HG02943 (cell line): ENCODE data around the gene GUCY2F.

ENCODE experiments used
- ATAC-seq: cut with Tn5 transposase; IDR thresholded peaks from one replicate; pipeline ENCODE4 v1.9.1; 2021; ENCODE audit warnings: mild to moderate bottlenecking, low read depth, moderate library complexity; ENCODE audit not compliant: unreplicated experiment

The GUCY2F gene

DNA sequence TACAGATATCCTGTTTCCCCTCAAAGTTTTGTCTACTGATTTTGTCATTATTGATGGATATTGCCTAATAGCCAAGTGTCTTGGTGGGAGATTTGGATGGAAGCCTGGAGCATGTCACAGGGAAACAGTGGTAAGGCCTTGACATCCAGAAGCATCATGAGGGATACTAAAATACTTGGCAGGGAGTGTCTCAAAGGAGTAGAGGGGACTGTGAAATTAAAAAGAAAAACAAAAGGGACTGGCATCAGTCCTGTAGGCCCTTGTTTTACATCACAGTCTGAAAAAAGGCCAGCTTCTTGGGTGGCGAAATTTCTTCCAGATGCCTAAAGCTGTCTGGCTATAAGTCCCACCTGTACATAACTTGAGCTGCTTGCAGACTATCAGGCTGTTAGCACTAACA lies 83.8 kb downstream of the GUCY2F start:
- ATAC-seq, result no peak

DNA sequence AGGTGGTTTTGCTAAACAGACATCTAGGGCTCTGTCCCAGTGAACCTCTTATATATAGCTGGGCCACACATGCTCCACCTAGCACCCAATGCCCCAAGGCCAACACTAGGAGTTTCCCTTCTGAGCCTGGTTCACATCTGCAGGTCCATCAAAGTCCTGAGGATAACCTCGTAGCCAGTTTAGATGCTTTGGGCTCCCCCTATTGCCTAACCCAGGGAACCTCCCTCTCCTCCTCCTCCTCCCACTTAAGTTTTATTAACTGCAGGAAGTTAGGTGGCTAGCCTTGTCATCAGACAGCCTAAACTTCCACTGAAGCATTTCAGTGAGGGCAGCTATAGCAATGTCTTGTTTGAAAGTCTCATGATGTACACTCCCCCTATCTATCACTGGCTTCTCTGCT lies 88.0 kb downstream of the GUCY2F start:
- ATAC-seq, result no peak

GRCh38 chrX:109392895-109393294 lies 89.0 kb downstream of the GUCY2F start:
- no peak for ATAC-seq

GRCh38 chrX:109390556-109390955 lies 91.3 kb downstream of the GUCY2F start:
- ATAC-seq, result no peak

- ATAC-seq, result no peak
These were observed 92.0 kb downstream of the GUCY2F start for GRCh38 chrX:109389917-109390316.

DNA sequence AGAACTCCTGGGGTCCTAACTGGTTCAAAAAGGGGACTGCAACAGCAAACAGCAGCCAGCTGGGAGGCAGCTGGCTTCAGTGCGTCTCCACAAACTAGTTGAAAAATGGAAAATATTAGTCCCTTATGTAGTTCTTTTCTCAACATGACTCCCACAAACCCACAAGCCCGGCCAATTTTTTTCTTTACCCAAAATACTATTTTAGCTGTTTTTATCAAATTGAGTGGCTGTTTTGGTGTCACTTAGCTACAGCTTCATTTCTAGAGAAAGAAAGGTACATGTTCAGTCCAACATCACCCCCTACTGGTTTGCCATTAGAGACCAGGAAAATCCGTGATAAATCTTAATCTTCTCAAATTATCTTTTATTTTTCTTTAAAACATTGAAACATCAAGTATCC lies 97.2 kb downstream of the GUCY2F start:
- ATAC-seq, result no peak

DNA sequence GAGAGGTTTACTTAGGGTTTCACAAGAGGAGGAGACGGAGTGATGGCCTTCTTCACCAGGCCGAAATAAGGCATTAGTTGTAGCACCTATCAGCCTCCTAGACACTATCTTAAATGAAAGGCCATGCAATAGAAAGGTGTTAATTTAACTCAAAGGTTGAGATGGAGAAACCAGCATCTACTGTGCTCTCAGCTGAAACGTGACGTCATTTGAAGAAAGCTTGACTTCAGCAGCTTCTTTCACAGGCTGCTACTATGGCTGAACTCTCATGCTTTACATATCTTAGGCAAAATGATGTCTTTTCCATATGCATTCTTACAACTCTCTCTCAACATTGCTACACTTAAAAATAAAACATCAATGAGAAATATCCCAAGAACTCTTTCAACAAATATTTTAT lies 99.6 kb downstream of the GUCY2F start:
- ATAC-seq, result no peak

GRCh38 chrX:109378281-109378680 lies 103.6 kb downstream of the GUCY2F start:
- ATAC-seq, result no peak

GRCh38 chrX:109374262-109374960 lies 107.5 kb downstream of the GUCY2F start:
- ATAC-seq, result no peak

- no peak for ATAC-seq
These were observed 108.4 kb downstream of the GUCY2F start for GRCh38 chrX:109373468-109373867.

- ATAC-seq, result no peak
These were observed 109.2 kb downstream of the GUCY2F start for GRCh38 chrX:109372716-109373115.

GRCh38 chrX:109372291-109372690 lies 109.6 kb downstream of the GUCY2F start:
- ATAC-seq, result no peak

DNA sequence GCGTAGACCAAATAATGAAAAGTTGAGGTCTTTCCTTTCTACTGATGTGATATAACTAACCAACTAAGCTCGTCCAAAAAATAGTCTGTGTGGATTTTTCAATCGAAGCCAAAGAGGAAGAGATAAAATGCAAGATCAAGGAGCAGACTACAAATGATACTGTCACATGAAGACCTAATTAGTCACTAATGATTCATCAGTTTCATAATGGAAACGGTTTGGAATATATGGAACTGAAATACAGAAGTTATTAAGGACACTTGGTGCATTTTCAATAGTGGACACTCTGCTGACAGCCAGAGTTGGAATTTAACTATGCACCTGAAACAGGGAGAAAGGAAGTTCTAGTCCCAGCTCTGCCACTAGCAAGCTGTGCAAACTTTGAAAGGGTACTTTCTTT lies 119.8 kb downstream of the GUCY2F start:
- no peak for ATAC-seq

GRCh38 chrX:109360301-109360700 lies 121.6 kb downstream of the GUCY2F start:
- no peak for ATAC-seq

- ATAC-seq, result no peak
These were observed 124.2 kb downstream of the GUCY2F start for GRCh38 chrX:109357706-109358105.

DNA sequence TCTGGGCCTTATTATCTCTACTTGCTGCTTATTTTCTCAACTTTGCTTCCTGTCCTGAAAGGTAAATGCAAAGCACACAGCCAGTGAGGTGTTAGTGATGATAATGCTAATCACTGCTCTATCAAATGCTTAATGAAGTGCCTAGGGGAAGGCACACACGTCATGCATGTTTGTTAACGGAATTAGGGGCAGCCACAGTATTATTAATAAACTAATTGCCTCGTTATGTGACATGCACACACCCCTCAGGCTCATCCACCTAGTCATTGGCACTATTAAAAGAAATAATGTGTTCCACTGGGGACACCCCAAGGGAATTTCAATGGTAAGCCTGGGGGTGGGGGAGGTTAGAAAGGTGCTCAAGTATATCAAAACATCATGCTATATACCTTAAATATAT lies 125.2 kb downstream of the GUCY2F start:
- ATAC-seq, result no peak

GRCh38 chrX:109352066-109352588 lies 129.8 kb downstream of the GUCY2F start:
- ATAC-seq, result no peak

DNA sequence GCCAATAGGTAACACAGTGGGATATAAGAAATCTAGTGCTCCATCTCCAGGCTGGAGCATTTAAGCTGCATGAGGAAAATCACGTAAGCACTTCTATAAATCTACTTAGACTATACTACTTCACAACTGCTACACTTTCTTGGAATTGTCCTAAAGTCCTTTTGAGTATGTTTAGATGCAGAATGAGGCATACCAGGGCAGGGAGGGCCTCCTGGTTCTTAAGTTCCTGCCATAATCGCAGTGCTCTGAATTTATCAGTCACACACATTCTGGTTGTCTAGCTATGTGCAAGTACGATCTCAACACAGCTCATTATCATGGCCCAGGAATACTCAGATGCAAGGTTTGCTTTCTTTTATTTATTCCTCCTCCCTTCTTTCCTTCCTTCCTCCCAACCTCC lies 130.3 kb downstream of the GUCY2F start:
- no peak for ATAC-seq

- ATAC-seq, result no peak
These were observed 131.3 kb downstream of the GUCY2F start for GRCh38 chrX:109350551-109350950.

DNA sequence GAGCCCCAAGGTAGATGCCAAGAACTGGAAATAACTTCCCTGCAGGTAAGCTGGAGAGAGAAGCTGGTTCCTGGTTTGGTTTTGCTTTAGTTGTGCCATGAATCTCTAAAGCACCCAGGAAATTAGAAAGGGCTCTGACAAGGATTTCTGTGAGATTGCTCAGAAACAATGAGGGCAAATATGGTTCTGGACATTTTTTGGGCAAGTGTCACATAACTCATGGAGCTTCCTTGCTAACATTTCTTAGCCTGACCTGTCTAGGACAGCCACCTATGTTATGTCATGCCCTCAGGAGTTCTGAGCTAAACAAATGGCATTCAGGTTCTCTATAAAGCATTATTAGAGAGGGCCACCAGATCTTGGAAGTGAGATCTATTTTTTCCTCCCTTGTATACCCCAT lies 131.8 kb downstream of the GUCY2F start:
- ATAC-seq, result no peak

GRCh38 chrX:109347632-109348031 lies 134.3 kb downstream of the GUCY2F start:
- no peak for ATAC-seq

DNA sequence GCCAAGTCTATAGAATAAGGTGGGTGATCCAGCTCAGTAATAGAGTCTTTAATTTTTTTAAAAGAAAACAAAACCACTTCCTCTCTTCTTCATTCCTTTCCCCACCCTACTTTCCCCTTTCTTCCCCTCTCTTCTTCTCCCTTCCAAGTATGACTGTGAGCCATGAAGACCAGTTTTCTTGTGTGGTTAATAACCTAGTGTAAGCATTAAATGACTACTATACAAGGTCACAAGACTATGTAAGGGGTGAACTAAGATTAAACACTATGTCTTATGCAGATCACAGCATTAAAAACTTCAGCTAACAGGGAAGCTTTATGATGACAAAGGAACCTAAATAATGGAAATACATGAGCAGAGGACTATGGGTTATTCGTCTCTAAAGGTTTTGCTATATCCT lies 135.4 kb downstream of the GUCY2F start:
- no peak for ATAC-seq

DNA sequence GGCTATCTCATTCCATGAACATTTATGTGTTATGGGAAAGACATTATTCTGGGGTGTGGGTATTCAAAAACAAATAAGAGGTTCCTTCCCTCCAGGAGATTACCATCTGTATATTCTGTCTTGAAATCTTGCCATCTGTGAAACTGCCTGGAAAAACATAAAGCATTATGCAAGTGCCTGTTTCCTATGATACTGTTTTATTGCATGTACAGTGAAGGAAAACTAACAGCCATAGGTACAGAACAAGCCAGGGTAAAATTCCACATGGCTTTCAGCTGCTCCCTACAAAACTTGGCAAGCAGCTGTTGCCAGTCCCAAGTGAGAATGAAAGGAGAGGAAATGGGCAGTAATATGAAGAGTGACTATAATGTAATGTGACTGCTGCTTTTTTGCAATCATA lies 136.0 kb downstream of the GUCY2F start:
- ATAC-seq, result no peak
